GM18870 (cell line): ENCODE data around the gene TCOF1.

Experiments used
- ATAC-seq: cut with Tn5 transposase; IDR thresholded peaks from one replicate; pipeline ENCODE4 v1.9.1; 2021; ENCODE audit warnings: moderate library complexity; ENCODE audit not compliant: unreplicated experiment

Gene TCOF1, protein sequence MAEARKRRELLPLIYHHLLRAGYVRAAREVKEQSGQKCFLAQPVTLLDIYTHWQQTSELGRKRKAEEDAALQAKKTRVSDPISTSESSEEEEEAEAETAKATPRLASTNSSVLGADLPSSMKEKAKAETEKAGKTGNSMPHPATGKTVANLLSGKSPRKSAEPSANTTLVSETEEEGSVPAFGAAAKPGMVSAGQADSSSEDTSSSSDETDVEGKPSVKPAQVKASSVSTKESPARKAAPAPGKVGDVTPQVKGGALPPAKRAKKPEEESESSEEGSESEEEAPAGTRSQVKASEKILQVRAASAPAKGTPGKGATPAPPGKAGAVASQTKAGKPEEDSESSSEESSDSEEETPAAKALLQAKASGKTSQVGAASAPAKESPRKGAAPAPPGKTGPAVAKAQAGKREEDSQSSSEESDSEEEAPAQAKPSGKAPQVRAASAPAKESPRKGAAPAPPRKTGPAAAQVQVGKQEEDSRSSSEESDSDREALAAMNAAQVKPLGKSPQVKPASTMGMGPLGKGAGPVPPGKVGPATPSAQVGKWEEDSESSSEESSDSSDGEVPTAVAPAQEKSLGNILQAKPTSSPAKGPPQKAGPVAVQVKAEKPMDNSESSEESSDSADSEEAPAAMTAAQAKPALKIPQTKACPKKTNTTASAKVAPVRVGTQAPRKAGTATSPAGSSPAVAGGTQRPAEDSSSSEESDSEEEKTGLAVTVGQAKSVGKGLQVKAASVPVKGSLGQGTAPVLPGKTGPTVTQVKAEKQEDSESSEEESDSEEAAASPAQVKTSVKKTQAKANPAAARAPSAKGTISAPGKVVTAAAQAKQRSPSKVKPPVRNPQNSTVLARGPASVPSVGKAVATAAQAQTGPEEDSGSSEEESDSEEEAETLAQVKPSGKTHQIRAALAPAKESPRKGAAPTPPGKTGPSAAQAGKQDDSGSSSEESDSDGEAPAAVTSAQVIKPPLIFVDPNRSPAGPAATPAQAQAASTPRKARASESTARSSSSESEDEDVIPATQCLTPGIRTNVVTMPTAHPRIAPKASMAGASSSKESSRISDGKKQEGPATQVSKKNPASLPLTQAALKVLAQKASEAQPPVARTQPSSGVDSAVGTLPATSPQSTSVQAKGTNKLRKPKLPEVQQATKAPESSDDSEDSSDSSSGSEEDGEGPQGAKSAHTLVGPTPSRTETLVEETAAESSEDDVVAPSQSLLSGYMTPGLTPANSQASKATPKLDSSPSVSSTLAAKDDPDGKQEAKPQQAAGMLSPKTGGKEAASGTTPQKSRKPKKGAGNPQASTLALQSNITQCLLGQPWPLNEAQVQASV (N-terminal part only)

DNA sequence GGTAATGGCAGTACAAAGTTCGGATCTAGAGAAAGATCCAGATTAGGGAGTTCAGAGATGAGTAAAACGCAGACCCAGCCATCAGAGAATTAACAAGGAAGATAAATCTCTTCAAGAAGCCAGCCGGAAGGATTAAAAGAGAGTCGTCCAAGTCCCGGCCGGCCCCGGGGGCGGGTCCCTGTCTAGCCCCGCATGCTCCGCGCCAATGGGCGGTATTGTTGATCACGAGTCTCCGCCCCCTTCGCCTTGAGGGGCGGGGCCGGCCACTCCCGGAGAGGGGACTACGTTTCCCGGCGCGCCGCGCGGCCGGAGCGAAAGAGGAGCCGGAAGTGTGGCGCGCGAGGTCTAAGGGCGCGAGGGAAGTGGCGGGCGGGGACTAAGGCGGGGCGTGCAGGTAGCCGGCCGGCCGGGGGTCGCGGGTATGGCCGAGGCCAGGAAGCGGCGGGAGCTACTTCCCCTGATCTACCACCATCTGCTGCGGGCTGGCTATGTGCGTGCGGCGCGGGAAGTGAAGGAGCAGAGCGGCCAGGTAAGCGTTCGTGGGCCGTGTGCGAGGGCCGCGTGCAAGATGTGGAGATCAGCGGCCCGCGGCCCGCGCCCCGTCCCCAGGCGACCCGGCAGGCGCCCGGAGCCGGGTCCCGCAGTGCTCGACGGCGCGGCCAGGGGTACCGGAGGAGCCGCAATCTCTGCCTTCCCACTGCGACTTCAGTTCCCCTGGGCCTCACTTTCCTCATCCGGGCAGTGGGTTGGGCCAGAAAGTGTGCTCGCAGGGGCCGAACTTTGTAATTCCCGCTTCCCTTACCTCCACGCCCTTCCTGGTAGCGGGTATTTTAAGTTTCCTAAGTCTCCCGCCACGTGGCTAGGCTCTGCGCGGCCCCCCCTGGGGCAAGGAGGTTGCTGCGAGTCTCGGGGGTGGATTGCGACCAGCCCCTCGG, at the start of gene TCOF1:
Gene TCOF1 (plus strand): TSS at position 372 of the 935 bp plus-strand sequence. CDS start 50 bp downstream, at position 422.
- peak; percentile 92 for ATAC-seq

GRCh38 chr5:150309101-150309885, 48.2 kb upstream of the TCOF1 start:
- no peak for ATAC-seq

GRCh38 chr5:150309886-150310239, 47.6 kb upstream of the TCOF1 start:
- no peak for ATAC-seq

- ATAC-seq = no peak
Observed at GRCh38 chr5:150310246-150310645, 47.3 kb upstream of the TCOF1 start.

DNA sequence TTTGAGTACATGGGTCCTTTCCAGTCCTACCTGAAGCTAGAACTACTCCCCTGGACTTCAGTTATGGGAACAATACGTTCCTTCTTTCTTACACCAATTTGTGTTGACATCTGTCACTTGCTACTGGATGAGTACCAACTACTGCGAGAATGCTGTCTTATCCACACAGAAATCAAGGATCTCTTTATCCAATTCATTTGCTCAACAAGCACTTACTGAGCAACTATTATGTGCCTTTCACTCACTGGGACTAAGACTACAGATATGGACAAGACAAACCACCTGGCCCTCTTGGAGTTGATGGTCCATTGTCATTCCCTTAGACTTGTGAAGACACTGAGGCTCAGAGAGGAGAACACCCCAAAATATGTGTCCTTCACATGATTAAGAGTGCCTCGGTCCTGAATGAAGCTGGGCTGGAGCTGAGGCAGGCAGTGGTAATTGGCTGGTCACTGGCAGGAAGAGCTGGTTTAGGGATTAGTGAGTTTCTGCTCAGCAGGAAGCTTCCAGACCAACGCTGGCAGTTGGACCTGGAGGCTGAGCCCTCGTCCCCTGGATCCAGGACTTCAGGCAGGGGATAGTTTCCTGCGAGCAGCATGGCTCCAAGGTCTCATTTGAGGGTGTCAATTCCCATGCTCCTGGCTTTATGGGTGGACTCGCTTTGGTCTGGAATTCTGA, 46.3 kb upstream of the TCOF1 start:
- no peak for ATAC-seq

DNA sequence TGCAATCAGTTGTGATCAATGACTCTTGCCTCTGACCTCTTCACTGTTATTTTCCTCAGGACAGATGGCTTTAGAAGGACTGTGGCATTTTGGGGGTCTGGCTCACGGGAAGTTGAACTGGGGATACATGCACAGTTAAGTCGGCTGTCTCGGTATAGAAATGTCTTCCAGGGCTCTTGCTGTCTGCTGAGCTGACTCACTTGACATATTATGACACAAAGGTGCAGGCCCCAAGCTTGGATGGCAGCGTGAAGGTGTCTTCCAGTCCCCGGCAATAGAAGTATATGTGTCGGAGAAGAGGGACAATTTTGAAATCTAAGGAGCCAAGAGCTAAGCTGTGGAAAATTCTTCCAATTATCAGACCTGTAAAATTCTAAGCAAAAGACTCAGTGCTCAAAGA, 45.0 kb upstream of the TCOF1 start:
- ATAC-seq = no peak

DNA sequence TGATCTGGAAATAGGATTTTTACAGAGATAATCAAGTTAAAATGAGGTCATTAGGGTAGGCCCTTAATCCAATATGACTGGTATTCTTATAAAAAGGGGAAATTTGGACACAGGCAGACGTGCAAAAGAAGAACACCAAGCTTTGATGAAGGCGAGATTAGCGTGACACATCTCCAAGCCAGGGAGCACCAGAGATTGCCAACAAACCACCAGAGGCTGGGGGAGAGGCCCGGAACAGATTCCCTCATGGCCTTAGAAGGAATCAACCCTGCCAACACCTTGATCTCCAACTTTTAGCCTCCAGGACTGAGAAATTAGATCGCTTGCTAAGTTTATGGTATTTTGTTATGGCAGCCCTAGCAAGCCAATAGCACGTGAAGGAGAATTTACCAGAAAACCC, 44.0 kb upstream of the TCOF1 start:
- no peak for ATAC-seq

- no peak for ATAC-seq
Observed at GRCh38 chr5:150313921-150314716, 43.4 kb upstream of the TCOF1 start.

GRCh38 chr5:150315245-150315644, 42.3 kb upstream of the TCOF1 start:
- ATAC-seq = no peak

GRCh38 chr5:150316320-150316719, 41.2 kb upstream of the TCOF1 start:
- no peak for ATAC-seq

DNA sequence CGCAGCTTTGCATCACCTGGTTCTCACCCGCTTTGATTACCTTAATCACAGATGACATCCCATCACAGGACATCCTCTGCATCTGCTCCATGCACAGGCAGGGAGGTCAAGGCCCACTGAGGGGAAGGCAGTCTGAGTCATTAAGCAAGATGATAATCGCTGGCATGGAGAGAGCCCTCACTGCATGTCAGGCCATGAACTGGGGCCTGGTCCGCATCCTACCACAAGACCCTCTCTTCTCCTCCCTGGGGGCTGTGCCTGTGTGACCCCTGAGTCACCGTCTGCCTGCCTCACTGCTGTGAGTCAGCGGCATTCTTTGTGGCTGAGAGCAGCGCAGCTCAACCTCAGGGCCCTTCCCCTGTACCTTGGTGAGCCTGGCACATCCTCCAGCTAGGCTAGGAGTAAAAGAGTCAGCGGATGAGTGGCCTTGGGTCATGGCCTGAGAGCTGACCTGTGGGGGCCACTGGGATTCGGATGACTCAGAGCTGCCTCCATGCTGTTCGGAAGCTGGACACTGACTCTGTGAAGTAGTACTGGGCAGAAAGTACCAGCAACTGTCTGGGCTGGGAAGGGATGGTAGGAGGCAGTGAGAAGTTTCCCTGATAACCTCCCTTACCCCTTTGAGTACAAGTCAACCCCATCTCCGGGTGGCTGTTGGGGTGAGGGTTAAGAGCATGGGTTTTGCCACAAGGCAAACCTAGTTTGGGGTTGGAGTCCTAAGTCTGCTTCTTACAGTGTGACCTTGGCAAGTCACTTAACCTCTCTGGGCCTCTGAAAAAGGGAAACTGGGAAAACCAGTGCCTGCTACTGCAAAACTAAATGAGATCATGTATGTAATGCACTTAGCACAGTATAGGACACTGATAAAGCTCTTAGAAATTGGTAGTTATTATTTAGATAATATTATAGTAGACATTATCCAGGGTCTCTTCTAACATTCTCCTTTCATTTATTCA, 40.2 kb upstream of the TCOF1 start:
- no peak for ATAC-seq

DNA sequence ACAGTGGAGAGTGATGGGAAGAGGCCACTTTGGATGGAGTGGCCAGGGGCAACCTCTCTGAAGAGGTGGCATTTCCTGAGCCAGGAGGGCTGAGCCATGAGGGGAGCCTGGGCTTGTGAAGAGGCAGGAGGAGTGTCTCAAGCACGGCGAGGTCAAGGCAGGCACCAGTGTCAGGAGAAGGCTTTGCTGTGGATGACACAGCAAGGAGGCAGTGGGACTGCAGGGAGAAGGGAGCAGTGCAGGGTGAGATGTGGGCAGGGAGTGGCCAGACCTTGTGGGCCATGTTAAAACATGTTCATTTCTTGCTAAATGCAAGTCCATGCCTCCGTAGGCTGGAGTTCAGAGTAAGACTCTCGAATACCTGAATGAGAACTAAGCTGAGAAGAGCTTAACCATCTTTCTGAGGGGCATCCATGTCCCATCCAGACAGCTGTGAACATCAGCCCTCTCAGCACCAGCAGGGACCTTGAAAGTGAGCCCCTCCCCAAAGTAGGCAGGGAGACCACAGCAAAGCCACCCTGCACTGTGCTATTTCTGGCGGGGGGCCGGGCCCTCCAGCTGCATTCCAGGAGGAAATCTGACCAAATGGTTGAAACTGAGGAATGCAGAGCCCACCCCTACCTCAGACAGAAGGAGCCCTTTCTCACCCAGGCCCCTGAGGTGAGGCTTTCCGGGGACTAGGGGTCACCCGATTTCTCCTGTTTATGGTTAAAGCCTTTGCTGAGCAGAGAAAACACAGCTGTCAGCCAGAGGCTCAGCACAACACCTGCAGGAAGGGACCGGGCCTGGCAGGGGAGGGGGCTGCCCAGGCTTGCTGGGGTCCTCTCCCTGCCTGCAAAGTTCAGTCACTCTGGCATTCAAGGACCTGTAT, 38.6 kb upstream of the TCOF1 start:
- ATAC-seq = no peak

- no peak for ATAC-seq
Observed at GRCh38 chr5:150319484-150319790, 38.1 kb upstream of the TCOF1 start.

DNA sequence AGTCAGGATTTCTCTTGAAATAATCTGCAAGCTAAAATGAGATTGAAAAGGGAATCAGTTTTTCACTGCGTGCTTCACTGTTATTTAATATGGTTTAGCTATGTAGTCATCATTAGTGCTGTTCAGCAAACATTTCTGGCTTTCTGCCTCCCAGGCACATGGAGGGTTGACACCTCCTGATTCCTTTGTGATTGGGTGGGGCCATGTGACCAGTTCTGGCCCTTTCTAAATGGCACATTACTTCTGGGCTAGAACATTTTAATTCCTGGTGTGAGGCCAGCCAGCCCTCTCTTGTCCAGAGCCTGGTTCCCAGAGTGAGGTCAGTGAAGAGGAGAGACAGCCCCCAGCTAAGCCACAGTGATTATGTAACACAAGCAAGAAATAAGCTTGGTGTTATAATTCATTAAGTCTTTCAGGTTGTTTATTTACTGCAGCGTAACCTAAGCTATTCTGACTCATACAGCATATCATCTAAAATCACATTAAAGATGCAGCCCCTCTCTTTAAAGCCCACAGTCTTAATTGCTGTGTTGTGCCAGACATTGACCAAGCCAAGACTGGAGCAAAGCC, 37.4 kb upstream of the TCOF1 start:
- ATAC-seq = no peak

DNA sequence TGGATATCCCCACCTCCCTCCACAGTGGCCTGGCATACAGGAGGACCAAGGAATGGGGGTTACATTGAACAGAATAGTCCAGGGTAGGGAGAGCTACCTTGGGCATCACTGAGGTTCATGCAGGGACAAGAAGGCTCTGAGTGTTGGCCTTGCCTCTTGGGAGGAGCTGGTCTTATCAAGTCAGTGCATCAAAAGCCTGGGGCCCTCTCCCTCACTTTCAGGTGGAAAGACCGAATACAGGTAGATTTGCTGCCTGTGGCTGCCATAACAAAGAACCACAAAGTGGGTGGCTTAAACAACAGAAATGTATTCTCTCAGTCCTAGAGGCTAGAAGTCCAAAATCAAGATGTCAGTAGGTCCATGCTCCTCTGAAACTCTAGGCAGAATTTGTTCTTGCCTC, 36.3 kb upstream of the TCOF1 start:
- no peak for ATAC-seq

DNA sequence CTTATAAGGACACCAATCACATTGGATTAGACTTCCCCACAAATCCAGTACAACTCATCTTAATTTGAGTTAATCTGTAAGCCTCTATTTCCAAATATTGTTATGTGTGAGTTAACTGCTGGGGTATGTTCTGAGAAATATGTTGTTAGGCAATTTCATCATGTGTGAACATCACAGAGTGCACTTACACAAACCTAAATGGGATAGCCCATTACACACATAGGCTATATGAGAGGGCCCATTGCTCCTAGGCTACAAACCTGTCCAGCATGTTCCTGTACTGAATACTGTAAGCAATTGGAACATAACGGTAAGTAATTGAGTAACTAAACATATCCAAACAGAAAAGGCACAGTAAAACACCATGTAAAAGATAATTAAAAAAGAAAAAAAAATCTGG, 35.7 kb upstream of the TCOF1 start:
- no peak for ATAC-seq
